NCI-H146 (cell line): Measurements from ENCODE around the gene HOXA7.

Experiments used
- DNase-seq: peaks from one replicate; lab custom pipeline; 2025; lab: John Stamatoyannopoulos, UW

HOXA7 gene

GRCh38 chr7:27156508-27156898 lies at the start of gene HOXA7:
Gene HOXA7 (minus strand): TSS chr7:27156675. CDS start chr7:27156545, 130 bp downstream.
- DNase-seq, result peak; percentile 80

DNA sequence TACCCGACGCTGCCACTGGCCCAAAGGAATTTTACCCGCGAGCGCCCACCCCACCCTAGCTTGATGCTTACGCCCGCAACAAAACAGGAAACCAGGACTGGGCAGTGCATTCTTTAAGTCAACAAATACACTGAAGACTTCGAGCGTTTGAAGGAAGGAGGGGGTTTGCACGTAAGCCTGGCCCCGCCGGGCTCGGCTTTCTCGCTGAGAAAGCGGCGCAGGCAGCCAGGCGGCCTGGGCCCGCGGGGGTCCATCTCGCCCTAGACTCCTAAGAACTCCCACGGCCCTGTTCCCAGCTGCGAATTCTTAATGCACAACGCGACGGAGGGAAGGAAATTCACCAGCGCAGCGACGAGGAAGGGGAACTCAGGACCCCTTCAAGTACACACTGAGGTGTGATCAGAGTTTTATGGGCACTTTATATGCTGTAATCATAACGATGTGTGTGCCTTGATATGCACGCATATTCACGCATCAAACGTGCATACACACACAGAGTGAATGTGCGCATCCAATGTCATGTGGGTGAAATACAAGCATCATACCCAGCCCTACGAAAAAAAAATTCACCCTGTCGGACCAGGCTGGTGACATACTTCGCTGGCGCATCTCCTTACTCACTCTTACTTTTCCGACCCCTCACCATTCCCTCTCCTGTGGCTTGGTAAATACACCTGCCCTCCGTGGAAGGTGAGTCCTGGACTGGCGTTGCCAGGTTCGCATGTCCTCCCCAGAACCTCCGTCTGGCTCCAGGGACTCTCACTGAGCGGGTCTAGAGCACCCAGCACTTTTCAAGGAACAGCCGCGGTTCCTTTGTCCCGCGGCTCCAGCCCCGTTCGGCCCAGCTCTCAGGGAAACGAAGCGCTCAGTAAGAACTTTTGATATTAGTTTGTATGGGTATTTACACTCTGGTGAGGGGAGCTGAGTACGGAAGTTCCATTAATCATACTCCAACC lies 49.1 kb upstream of the HOXA7 start:
- no peak for DNase-seq

GRCh38 chr7:27204851-27205322 lies 48.4 kb upstream of the HOXA7 start:
- no peak for DNase-seq

- no peak for DNase-seq
These were observed 47.6 kb upstream of the HOXA7 start for GRCh38 chr7:27203964-27204594.

DNA sequence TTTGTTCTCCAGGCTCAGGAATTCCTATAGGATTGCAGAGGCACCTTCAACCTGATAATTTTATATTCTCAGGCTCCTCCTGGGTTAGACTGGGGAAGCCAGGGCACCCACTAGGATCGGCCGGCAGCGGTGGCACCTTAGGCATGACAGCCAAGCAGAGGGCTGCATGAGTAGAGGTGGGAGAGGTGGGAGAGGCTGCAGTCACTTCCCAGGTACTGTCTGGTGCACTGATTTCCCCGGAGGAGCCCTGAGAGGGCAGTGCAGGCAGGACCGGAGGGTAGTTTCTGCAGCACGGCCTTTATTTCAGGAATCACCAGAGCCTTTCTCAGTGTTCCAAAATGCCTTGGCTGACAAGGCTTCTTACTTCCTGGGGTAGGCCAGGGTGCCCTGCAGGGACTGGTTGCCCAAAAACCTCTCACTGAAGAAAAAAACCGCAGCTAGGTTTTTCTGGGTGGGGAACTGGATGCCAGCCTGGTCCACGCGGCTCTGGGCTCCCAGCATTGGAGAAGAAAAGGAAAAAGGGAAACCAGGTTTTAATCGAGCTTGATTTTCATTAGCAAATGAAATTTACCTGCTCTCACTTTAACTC lies 47.0 kb upstream of the HOXA7 start:
- no peak for DNase-seq

GRCh38 chr7:27202862-27203134 lies 46.3 kb upstream of the HOXA7 start:
- no peak for DNase-seq

GRCh38 chr7:27202018-27202861 lies 45.8 kb upstream of the HOXA7 start:
- DNase-seq, result no peak

DNA sequence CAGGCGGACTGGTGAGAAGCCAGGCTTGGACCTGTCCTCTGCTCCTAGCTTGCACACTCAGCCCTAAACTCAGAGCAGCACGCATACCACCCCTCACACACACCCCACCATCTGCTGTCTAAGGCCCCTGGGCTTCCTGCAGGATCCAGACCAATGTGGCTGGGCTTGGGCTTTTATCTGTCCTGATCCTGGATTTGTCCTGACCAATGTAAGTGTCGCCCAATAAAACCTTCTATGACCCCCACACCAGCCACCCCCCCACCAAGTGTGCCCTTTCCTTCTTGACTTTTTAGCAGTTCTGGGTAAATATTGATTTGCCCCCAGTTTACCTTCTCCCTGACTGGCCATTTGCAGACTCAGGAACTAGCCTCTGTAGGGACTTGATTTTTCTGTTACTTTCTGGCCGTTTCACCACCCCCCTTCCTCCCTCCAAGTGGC lies 45.1 kb upstream of the HOXA7 start:
- no peak for DNase-seq

DNA sequence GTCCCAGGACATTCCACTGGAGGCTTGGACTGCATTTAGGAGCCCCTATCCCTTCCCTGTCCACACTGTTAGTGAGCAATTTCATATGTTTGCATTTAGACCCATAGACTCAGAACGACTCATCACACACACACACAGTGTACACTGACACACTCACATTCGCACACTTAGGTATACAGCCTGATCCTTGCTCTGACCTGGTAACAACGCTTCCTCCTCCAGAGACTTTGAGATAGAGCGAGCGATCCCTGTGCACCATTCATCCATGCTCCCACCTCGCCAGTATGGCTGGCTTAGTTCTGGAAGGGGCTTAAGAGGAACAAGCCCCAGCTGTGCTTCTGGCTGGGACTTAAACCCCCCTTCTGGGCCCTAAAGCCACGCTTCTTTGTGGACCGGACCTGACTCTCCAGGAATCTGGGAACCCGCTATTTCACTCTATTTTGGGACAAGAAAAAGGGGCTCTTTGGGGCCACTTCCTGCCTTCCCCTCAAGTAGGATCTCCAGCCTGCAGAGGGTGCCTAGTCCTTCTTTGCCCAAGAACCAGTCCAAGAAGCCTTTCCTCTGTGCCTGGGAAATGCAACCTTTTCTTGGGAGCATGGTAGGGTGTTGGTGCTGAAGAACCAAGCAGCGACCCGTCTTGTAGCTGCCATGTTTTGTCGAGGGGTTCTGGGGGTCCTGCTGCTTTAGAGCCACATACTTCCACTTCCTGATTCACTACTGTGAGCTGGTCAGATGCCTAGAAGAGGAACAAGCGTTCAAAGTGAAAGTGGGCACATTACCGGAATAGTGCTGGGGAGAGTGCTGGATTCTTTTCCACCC lies 44.5 kb upstream of the HOXA7 start:
- DNase-seq, result no peak

- peak; percentile 70 for DNase-seq
These were observed 43.6 kb upstream of the HOXA7 start, which contains the start of gene HOXA13 for GRCh38 chr7:27199849-27200760. Gene HOXA13 (minus strand): TSS chr7:27200091. CDS start chr7:27200077, 14 bp downstream.

DNA sequence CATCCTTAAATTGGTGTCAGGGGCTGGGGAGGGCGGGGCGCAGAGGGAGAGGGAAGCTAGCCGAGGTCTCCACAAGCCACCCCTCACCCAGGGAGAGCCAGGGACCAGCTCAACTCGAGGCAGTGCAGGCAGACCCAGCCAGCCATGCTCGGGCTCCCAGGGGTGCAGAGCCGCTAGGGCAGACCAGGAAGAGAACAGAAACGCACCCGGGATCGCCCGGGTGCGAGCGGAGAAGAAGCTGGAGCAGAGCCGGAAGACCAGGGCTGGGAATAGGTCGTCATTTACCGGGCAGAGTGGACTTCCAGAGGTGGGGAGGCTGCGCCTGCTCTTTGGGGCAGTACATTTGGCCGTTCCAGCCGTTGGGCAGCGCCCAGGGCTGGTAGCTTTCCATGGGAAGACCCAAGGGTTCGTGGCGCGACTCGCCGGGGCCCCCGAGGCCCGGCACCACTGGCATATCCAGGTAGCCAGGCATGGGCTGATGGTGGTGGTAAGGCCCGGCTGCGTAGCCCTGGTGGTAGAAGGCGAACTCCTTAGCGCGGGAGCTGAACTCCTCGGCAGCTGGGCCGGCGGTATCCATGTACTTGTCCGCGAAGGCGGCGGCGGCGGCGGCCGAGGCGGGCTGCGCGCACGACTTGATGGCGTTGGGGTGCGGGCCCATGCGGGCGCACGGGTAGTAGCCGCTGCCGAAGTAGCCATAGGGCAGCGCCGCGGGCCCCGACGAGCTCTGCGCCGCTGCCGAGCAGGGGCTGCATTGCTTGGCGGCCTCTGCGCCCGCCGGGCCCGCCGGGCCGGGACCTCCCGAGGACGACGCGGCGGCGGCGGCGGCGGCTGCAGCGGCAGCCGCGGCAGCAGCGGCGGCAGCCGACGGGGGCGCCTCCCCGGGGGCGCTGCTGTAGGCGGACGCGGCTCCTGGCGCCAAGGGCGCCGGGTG lies 42.7 kb upstream of the HOXA7 start:
- DNase-seq, result no peak

- DNase-seq, result no peak
These were observed 41.8 kb upstream of the HOXA7 start for GRCh38 chr7:27198138-27198841.

DNA sequence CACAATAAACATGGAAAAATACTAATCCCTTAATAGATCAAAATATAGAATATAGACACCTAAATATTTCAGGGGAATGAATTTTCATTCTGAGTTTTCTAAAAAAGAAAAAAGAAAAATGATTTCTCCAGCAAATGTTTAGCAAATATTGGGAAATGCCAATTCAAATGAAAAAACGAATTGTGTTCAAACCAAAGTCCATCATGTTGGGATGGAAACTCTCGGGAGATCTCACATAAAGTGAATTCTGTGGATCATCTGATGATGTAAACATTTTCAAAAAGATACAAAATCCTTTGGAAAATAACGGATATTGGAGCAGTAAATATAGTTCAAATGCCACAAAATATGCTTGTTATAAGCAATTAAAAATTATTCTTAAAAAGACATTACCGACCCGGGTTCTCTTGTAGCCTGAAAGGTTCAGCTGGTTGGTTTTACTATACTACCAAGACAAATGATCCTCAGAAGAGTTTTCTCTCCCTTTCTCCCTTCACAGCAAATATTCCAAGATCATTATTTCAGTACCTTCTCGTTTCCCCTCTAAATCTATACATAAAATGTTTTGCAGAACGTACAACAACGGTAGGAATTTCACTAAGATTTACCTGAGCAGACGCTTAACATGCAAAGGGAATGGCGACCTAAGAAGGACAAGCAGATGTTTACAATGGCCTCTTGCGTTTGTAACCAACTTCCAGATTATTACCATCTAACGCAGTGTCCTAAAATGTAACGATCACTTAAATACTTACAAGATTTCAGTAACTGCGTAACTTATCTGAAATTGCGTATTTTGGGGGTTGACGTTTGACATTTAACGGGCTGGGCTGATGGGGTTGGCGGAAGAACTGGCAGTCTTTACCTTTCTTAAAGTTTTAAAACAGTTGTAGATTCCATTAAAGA lies 40.9 kb upstream of the HOXA7 start:
- no peak for DNase-seq

DNA sequence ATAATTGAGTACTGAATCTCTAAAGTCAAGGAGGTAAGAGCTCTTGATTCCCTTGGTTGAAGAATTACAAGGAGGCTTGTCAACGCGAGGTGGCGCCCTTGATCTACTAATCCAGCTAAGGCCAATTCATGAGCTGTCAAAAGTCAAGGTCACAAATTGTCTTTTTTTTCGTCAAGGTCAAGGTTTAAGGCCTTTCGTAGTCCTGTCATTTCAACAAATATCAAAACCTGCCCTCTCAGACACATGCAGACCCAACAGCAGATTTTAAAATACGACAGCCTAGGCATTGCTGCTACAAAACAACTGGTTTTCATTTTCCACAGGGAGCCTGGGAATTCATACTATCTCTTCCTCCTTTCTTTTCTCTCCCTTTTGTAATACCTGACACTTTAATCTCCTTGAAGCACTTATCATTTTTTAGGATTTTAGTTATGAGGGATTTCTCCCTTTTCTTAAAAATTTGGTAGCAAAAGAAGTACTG lies 39.9 kb upstream of the HOXA7 start:
- peak; percentile 64 for DNase-seq

- DNase-seq, result no peak
These were observed 38.4 kb upstream of the HOXA7 start for GRCh38 chr7:27194686-27195379.

DNA sequence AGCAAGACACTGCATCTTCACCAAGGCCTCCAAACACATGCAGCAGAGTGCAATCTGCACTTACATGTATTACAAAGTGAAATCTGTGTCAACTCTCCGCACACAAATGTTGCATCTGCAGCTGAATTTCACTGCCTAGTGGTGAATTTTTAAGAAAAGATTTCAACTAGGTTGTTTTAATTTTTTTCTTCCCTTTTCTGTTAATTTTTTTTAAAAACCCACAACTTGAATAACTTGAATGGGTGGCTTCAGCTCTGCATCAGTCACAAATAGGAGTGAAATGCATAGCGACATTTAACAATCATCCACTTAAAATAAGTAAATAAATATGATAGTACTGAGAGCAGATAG lies 37.5 kb upstream of the HOXA7 start:
- no peak for DNase-seq
